ENCODE measurements around the gene CLDND2. TPM values are rescaled to one million over a fixed set of nuclear protein-coding genes. Genes with fewer than 3 reads are reported as not detected.

Gene CLDND2
- total RNA-seq, 1 donor from 2014 or later, result 0.92 TPM

GRCh38 chr19:51354742-51355148, 14.1 kb downstream of the CLDND2 start:
- no peak for DNase-seq (ENCODE audit: low spot score)

GRCh38 chr19:51354103-51354741, 14.6 kb downstream of the CLDND2 start:
- no peak for DNase-seq (ENCODE audit: low spot score)

- DNase-seq (ENCODE audit: low spot score), result no peak
These were observed 15.9 kb downstream of the CLDND2 start for GRCh38 chr19:51352783-51353360.

DNA sequence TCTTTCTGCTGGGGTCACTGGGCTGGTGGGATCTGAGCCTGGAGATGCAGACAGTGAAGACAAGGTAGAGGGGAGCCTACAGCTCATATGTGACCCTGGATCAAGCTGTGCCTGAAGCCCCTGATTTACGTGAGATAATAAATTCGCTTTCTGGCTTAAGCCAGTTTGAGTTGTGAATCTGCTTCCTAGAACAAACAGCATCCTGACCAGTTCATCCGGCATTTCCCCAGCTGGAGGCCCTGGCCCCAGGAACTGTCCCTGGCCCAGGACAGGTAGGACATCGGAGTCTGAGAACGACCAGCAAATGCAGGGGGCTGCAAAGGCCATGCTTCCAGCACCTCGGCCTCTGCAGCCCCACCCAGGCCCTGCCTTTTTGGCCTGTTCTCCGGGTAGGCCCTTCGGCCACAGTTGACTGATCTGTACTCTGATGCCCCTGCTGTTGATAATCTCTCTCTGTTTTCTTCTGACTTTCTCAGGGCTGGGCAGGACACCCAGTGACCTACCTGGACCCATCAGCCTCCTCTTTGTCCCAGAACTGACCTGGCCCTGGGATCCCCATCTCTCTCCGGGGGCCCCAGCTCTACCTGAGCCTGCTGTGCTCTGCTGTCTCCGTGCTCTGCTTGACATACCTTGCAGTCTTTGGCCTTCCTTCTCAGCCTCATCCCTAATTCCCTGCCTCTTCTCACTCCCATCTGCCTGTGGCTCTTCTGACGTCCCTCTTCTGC, 17.4 kb downstream of the CLDND2 start:
- DNase-seq (ENCODE audit: low spot score), result no peak

GRCh38 chr19:51347209-51347928, 21.4 kb downstream of the CLDND2 start:
- DNase-seq (ENCODE audit: low spot score), result no peak

GRCh38 chr19:51346742-51347141, 22.1 kb downstream of the CLDND2 start:
- DNase-seq (ENCODE audit: low spot score), result no peak

- DNase-seq (ENCODE audit: low spot score), result no peak
These were observed 23.7 kb downstream of the CLDND2 start for GRCh38 chr19:51345076-51345620.

DNA sequence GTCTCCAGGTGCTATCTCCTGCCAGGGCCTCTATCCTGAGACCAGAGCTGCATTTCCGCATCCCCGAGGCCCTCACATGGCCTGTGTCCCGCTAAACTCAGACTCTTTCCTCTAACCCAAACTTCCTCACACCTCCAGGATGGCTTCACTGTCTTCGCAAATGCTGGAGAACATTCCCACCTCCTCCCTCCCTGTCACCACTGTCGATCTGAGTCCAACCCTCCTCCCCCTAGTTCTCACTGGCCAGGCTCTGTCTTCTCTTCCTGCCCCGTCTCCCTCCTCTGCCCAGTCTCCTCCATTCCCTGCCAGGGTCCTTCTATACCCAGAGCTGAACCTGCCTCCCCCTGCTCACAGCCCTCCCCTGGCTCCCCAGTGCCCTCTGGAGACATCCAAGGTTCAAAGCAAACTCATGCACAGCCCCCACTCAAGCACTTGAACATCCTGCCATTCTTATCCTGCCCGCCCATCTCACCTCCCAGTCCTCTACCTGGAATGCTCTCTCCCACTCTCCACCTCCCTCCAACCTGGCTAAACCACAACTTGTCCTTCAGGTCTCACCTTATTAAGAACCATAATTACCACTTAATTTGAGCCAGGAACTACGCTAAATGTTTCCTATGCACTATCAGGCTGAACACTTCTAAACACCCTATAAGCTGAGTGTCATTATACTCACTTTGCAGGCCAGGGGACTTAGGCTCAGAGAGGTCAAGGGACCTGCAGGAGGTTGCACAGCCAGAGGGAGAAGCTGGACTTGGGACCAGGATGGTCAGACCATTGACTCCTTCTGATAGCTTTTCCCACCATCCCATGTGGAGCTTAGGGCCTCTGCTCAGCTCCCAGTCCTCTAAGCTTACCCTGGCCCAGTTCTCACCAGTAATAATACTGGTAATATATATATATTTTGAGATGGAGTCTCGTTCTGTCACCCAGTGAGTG, 25.9 kb downstream of the CLDND2 start:
- DNase-seq (ENCODE audit: low spot score), result no peak

DNA sequence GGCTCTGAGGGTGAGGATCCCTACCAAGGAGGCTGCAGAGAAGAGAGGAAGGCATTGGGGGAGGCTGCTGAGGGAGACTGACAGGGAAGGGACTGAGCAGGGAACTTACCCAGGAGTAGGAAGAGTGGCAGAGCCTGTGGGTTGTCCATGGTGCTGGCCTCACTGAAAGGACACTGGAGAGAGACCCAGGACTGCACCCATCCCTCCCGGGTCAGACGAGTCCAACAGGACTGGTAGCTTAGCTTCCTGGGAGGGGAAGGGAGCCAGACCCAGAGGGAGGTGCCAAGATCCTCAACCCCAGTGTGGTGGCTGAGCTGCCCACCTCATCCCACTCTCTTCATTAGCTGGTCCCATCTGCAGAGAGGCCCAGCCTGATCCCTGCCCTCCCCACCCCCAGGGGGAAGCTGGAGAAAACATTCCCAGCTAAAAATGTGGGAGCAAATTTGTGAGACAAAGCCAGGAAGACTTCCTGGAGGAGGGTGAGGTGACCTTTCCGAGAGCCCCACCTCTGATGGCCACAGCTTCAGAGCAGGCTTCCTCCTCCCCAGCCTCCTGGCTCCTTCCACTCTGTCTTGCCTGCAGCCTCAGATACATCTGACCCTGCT, 26.7 kb downstream of the CLDND2 start, which contains the start of gene VSIG10L:
VSIG10L (minus strand) TSS at position 164 of the 605 bp plus-strand sequence; CDS start at position 149, 15 bp downstream.
- no peak for DNase-seq (ENCODE audit: low spot score)

DNA sequence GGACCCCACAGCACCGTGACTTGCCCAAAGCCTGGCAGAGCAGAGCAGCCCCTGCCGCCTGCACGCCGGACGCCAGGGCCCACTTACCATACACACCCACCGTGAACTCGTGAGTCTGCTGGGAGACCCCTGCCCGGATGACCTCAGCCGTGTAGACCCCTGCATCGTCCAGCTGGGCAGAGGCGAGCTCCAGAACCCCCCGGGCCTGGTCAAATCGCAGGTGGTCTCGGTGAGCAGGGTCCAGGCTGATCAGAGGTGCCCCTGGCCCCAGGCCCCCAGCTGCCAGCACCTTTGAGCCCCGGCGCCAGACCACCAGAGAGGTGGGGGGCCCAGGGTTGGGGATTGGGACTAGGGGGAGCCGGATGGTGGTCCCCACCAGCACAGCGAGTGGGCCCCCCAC, 27.7 kb downstream of the CLDND2 start:
- no peak for DNase-seq (ENCODE audit: low spot score)

DNA sequence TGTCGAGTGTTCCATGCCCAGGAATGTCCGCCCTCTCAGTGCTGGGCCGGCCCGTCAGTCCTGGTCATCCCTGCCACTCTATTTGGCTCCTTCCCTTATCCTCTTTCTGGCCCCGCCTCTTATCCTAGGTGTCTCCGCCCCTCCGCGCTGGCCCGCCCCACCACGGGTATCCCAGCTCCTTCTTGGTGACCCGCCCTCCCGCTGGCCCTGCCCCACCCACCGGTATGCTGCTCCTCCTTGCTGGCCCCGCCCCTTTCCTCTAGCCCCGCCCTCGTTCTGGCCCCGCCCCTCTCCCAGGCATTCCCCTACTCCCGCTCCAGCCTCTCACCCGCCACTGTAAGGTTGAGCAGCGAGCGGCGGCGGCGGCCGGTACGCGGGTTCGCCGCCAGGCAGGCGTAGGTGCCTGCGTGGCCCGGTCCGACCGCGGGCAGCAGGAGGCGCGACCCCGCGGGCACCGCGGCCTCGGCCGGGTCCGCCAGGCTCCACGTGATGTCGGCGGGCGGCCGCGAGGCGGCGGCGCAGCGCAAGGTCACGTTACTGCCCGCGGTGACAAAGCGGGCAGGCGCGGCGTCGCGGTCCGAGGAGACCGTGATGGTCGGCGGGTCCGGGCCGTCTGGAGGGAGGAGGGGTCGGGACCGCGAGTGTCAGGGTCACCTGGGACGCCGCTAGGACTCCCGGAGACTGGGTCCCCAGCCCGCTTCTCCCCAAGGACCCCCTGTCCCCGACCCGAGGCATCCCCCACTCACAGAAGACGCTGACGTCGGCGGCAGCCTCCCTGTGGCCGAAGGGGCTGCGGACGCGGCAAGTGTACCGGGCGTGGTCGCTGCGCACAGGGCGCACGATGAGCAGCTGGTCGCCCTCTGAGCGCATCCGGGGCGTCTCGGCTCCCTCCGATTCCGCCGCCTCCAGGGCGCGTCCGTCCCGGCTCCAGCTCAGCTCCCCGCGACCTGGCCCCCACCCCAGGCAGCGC, 28.8 kb downstream of the CLDND2 start:
- DNase-seq (ENCODE audit: low spot score), result peak; percentile 99

GRCh38 chr19:51339313-51339686, 29.5 kb downstream of the CLDND2 start:
- no peak for DNase-seq (ENCODE audit: low spot score)

- DNase-seq (ENCODE audit: low spot score), result peak; percentile 81
These were observed 30.1 kb downstream of the CLDND2 start for GRCh38 chr19:51338563-51339312.

- DNase-seq (ENCODE audit: low spot score), result no peak
These were observed 30.8 kb downstream of the CLDND2 start for GRCh38 chr19:51337861-51338562.

- no peak for DNase-seq (ENCODE audit: low spot score)
These were observed 31.5 kb downstream of the CLDND2 start for GRCh38 chr19:51337141-51337860.

DNA sequence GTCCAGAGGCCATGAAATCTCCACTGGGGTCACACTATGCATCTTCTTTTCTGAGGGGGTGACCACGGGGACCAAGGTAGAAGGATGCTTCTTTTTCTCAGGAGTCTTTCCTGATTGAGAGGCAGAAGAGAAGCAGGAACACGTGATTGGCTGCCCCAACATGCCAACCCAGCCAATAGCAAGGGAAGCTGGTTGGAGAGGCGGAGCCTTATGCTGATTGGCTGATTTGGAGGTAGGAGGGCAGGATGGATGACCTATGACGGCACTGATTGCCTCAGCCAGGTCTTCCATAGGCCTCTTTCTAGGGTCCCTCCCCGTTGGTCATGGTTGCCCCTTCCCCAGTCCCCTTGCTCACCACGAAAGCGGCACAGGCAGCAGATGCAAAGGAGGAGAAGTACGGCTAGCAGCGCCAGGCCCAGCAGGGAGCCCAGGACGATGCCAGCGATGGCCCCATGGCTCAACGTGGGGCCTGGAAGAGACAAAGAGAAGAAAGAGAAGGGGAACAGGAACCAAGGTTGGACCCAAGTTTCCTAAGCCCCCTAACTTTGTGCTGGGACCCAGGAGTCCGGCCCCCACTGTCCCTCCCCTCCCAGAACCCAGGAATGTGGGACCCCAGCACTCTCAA, 34.9 kb downstream of the CLDND2 start:
- no peak for DNase-seq (ENCODE audit: low spot score)

- DNase-seq (ENCODE audit: low spot score), result no peak
These were observed 37.1 kb downstream of the CLDND2 start for GRCh38 chr19:51331716-51332115.
